Erythroblast (primary cell): ENCODE data around the gene UBA7.

ENCODE experiments used
- DNase-seq, 2 experiments: peaks; one replicate each; lab custom pipeline; 2025; lab: John Stamatoyannopoulos, UW
- GATA1 ChIP-seq: IDR thresholded peaks from 2 replicates; pipeline ENCODE4 v1.6.1; 2011; ENCODE audit warnings: low read depth, mild to moderate bottlenecking, control low read depth, low read length, moderate library complexity
- POLR2A ChIP-seq: IDR thresholded peaks from 2 replicates; pipeline ENCODE4 v1.6.1; 2011; ENCODE audit warnings: mild to moderate bottlenecking, low read length

UBA7 gene

DNA sequence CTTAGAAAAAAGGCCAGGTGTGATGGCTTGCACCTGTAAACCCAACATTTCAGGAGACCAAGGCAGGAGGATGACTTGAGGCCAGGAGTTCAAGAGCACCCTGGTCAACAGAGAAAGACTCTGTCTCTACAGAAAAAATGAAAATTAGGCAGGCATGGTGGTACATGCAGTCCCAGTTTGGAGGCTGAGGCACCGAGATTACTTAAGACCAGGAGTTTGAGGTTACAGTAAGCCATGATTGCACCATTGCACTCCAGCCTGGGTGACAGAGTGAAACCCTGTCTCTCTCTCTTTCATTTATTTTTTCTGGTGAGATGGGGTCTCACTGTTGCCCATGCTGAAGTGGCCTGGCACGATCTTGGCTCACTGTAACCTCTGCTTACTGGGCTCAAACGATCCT lies 52.1 kb downstream of the UBA7 start:
- TF ChIP-seq GATA1, result no peak
- TF ChIP-seq POLR2A, result no peak
- DNase-seq, result no peak

DNA sequence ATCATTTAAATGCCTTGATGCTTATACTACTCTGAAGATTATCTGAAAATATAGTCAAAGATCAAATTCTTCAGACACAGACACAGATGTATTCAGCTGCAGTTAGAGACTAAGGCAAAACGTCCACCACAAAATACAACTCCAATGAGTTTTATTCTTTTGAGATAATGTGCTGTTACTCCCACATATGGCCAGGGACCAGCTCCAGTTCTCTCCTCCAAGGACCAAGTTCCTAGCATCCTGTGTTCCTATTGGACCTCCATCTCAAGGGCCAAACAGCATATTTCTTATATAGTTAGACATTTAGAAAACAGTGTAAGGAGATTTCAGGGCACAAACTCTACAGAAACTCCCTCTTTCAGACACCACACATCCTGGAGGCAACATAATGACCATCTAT lies 54.5 kb downstream of the UBA7 start:
- no peak for DNase-seq
- TF ChIP-seq POLR2A (no peak), GATA1 (no peak)

DNA sequence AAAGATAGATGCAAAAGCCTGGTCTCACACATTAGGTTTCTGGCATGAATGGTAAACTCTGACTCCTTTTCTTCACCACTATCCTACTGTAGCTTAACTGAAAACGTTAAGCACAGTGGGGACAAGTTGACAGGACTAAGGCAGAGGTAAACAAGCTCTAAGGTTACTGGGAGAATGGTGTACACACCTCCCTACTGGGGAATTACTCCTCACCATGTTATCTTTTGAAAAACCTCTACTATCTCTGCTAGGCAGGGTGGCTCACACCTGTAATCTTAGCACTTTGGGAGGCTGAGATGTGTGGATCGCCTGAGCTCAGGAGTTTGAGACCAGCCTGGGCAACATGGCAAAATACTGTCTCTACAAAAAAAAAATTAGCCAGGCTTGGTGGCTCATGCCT lies 56.6 kb downstream of the UBA7 start:
- no peak for DNase-seq

DNA sequence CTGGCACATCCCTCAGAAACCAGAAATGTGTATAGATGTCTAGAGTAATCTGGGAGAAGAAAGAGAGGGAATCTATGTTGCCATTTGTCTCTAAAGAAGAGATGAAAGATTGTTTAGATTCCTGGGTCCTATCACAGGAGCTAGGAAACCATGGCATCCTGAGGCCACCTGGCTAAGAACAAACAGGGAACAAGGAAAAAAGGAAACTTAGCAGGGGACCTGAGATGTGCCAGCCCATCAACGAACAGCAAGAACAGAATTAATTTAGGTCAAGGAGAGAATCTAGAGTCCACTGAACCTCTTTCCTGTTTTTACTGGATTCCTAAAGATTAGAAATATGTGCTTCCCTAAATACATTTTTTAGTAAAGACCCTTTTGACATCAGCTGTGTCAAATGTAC lies 57.7 kb downstream of the UBA7 start:
- DNase-seq, result no peak

More for the DNA sequence above, 56.6 kb downstream of the UBA7 start:
- TF ChIP-seq GATA1 (no peak), POLR2A (no peak)

More for the DNA sequence above, 57.7 kb downstream of the UBA7 start:
- TF ChIP-seq GATA1 (no peak), POLR2A (no peak)
